ENCODE data around the gene LCTL.

DNA sequence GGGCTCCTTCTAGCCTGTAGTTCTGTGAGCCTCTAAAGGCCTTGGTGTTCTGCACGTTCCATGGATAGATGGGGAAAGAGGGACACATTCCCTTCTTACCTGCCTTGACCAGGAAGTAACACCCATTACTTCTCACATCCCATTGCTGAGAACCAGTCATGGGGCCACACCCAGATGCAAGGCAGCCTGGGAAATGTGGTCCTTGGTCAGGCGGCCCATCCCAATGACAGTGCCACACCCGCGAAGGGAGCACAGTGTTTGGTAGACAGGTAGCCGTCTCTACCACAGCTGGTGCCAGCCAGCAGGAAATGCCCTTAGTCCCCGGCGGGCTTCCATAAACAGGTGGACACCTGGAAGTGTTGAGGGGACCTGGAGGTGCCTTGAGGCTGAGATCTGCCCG is 23.2 kb upstream of the LCTL start:
- TF ChIP-seq, protein P1, sequence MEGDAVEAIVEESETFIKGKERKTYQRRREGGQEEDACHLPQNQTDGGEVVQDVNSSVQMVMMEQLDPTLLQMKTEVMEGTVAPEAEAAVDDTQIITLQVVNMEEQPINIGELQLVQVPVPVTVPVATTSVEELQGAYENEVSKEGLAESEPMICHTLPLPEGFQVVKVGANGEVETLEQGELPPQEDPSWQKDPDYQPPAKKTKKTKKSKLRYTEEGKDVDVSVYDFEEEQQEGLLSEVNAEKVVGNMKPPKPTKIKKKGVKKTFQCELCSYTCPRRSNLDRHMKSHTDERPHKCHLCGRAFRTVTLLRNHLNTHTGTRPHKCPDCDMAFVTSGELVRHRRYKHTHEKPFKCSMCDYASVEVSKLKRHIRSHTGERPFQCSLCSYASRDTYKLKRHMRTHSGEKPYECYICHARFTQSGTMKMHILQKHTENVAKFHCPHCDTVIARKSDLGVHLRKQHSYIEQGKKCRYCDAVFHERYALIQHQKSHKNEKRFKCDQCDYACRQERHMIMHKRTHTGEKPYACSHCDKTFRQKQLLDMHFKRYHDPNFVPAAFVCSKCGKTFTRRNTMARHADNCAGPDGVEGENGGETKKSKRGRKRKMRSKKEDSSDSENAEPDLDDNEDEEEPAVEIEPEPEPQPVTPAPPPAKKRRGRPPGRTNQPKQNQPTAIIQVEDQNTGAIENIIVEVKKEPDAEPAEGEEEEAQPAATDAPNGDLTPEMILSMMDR (conservative IDR thresholded peaks at IDR 0.05; ENCODE audit: low read length), result no peak
- TF ChIP-seq EZH2phosphoT487 (IDR thresholded peaks at IDR 0.05; ENCODE audit: borderline replicate concordance, low read depth, low read length), result no peak

Measured in OCI-LY7 (cell line).